H1 (cell line): ENCODE data around the gene PCDHGA2. TPM values are rescaled to one million over a fixed set of nuclear protein-coding genes. Genes with fewer than 3 reads are reported as not detected.

Source experiments
- CTCF ChIA-PET: fragments of 300-600 bp; sonication (Branson Sonifier 250); formaldehyde crosslinking; loops from one replicate; lab custom pipeline; 2021; ENCODE audit not compliant: partially characterized antibody; lab: Charles Lee
- POLR2A ChIA-PET: fragments of 300-600 bp; sonication (Branson Sonifier 250); formaldehyde crosslinking; loops from one replicate; lab custom pipeline; 2021; ENCODE audit warnings: inconsistent platforms; ENCODE audit not compliant: partially characterized antibody; lab: Charles Lee
- DNase-seq, 2 experiments: peaks; one replicate each; pipeline versions ENCODE4 v3.0.0 to v3.0.0-alpha.2; 2010 to 2022; ENCODE audit warnings: low spot score in 2 of 2, low read depth in 1 of 2, mixed read lengths in 1 of 2
- FAIRE-seq: peaks from 2 replicates; lab custom pipeline; 2011; peaks lifted over from hg19 to GRCh38; lab: Jason Lieb, UNC
- H2AFZ ChIP-seq: 2 replicates; pipeline ENCODE4 v1.8.1; 2012; ENCODE audit warnings: low read length, inconsistent platforms
- H2AK5ac ChIP-seq: 2 replicates; pipeline ENCODE4 v1.6.1; 2013; ENCODE audit warnings: low read depth, low read length
- H2BK120ac ChIP-seq: replicated peaks from 2 replicates; pipeline ENCODE3; 2013; ENCODE audit warnings: low read depth, low read length, inconsistent platforms
- H2BK12ac ChIP-seq: 2 replicates; pipeline ENCODE4 v1.6.1; 2013; ENCODE audit warnings: low read depth, low read length
- H2BK15ac ChIP-seq: 2 replicates; pipeline ENCODE4 v1.6.1; 2013; ENCODE audit warnings: low read length
- H2BK20ac ChIP-seq: 2 replicates; pipeline ENCODE4 v1.6.1; 2013; ENCODE audit warnings: low read length
- H2BK5ac ChIP-seq: 2 replicates; pipeline ENCODE4 v1.6.1; 2013; ENCODE audit warnings: low read depth, low read length
- H3K14ac ChIP-seq: 2 replicates; pipeline ENCODE4 v1.6.1; 2013; ENCODE audit warnings: inconsistent platforms; ENCODE audit not compliant: insufficient read length
- H3K18ac ChIP-seq: 2 replicates; pipeline ENCODE4 v1.6.1; 2013; ENCODE audit warnings: low read length; ENCODE audit errors: extremely low read depth
- H3K23ac ChIP-seq: 2 replicates; pipeline ENCODE4 v1.6.1; 2013; ENCODE audit warnings: inconsistent platforms; ENCODE audit not compliant: insufficient read length
- H3K23me2 ChIP-seq: 2 replicates; pipeline ENCODE4 v1.6.1; 2013; ENCODE audit warnings: low read depth, low read length
- H3K27ac ChIP-seq: 2 replicates; pipeline ENCODE4 v1.6.1; 2011; ENCODE audit warnings: low read depth, low read length, inconsistent platforms
- H3K27me3 ChIP-seq, 4 experiments: replicated peaks in 1 of 4; 1 replicate in 1 of 4; 2 replicates in 3 of 4; pipeline versions ENCODE4 v1.6.1 to v1.8.1; 2011 to 2013; ENCODE audit warnings: low read length in 3 of 4, mild to moderate bottlenecking in 3 of 4, inconsistent platforms in 2 of 4, mixed read lengths in 2 of 4, moderate library complexity in 1 of 4; ENCODE audit not compliant: control insufficient read depth in 3 of 4, insufficient read depth in 3 of 4; ENCODE audit errors: extremely low read depth in 1 of 4
- H3K36me3 ChIP-seq, 4 experiments: 2 replicates each; pipeline versions ENCODE4 v1.6.1 to v1.8.1; 2011 to 2013; ENCODE audit warnings: mild to moderate bottlenecking in 4 of 4, low read length in 3 of 4, moderate library complexity in 2 of 4, control low read depth in 1 of 4, inconsistent platforms in 1 of 4; ENCODE audit not compliant: insufficient read depth in 4 of 4, control insufficient read depth in 2 of 4
- H3K4ac ChIP-seq: replicated peaks from 2 replicates; pipeline ENCODE3; 2013; ENCODE audit warnings: low read length, low read depth, mixed read lengths, inconsistent platforms; ENCODE audit not compliant: insufficient read length
- H3K4me1 ChIP-seq, 4 experiments: replicated peaks in 1 of 4; 1 replicate in 1 of 4; 2 replicates in 3 of 4; pipeline versions ENCODE4 v1.6.1 to v1.8.1; 2011 to 2013; ENCODE audit warnings: low read length in 3 of 4, inconsistent platforms in 2 of 4, mixed read lengths in 1 of 4; ENCODE audit not compliant: insufficient read depth in 4 of 4, control insufficient read depth in 3 of 4
- H3K4me2 ChIP-seq, 2 experiments: 2 replicates each; pipeline versions ENCODE4 v1.6.1 to v1.8.1; 2011 to 2013; ENCODE audit warnings: low read depth in 2 of 2, low read length in 2 of 2, control low read depth in 1 of 2, inconsistent platforms in 1 of 2, mild to moderate bottlenecking in 1 of 2; ENCODE audit not compliant: insufficient read depth in 1 of 2
- H3K4me3 ChIP-seq, 4 experiments: fragments of 200-600, 300-600 bp in 1 of 4; sonication (generic), shearing (Covaris generic), sonication (Bioruptor Twin) in 1 of 4; 2 replicates each; pipeline versions ENCODE4 v1.5.1 to v1.8.1; 2011 to 2016; ENCODE audit warnings: low read length in 4 of 4, low read depth in 3 of 4, control low read depth in 2 of 4, inconsistent platforms in 2 of 4, mild to moderate bottlenecking in 2 of 4, mixed read lengths in 1 of 4, moderate library complexity in 1 of 4; ENCODE audit not compliant: insufficient read depth in 2 of 4; ENCODE audit errors: extremely low read depth in 1 of 4
- H3K56ac ChIP-seq: replicated peaks from 2 replicates; pipeline ENCODE3; 2013; ENCODE audit warnings: low read depth, mild to moderate bottlenecking, mixed read lengths, low read length, inconsistent platforms; ENCODE audit not compliant: insufficient read length
- H3K79me1 ChIP-seq: 2 replicates; pipeline ENCODE4 v1.6.1; 2013; ENCODE audit warnings: low read depth, low read length, control low read depth
- H3K79me2 ChIP-seq, 2 experiments: 2 replicates each; pipeline versions ENCODE4 v1.6.1 to v1.8.1; 2012 to 2013; ENCODE audit warnings: low read length in 2 of 2, mild to moderate bottlenecking in 2 of 2, inconsistent platforms in 1 of 2; ENCODE audit not compliant: insufficient read depth in 2 of 2, control insufficient read depth in 1 of 2
- H3K9ac ChIP-seq, 4 experiments: replicated peaks in 1 of 4; 1 replicate in 1 of 4; 2 replicates in 3 of 4; pipeline versions ENCODE4 v1.6.1 to v1.8.1; 2011 to 2013; ENCODE audit warnings: low read depth in 3 of 4, low read length in 3 of 4, control low read depth in 2 of 4, mild to moderate bottlenecking in 2 of 4, moderate library complexity in 2 of 4, inconsistent platforms in 1 of 4; ENCODE audit errors: extremely low read depth in 1 of 4
- H3K9me3 ChIP-seq, 2 experiments: 2 replicates each; pipeline versions ENCODE4 v1.6.1 to v1.8.1; 2012 to 2013; ENCODE audit warnings: mild to moderate bottlenecking in 2 of 2, moderate library complexity in 2 of 2, control low read depth in 1 of 2, inconsistent platforms in 1 of 2, low read depth in 1 of 2, low read length in 1 of 2, mixed read lengths in 1 of 2; ENCODE audit not compliant: insufficient read depth in 2 of 2
- H4K20me1 ChIP-seq, 2 experiments: replicated peaks in 1 of 2; 2 replicates each; pipeline versions ENCODE3 to v1.8.1; 2011 to 2013; ENCODE audit warnings: inconsistent platforms in 2 of 2, low read length in 2 of 2, mild to moderate bottlenecking in 1 of 2; ENCODE audit not compliant: insufficient read depth in 2 of 2, control insufficient read depth in 1 of 2
- H4K5ac ChIP-seq: 2 replicates; pipeline ENCODE4 v1.6.1; 2013; ENCODE audit warnings: low read length, low read depth, mixed read lengths, inconsistent platforms; ENCODE audit not compliant: insufficient read length
- H4K8ac ChIP-seq: 2 replicates; pipeline ENCODE4 v1.8.0; 2013; ENCODE audit warnings: mild to moderate bottlenecking, moderate library complexity, low read length, inconsistent platforms; ENCODE audit not compliant: insufficient read depth; ENCODE audit errors: extremely low read depth
- H4K91ac ChIP-seq: replicated peaks from 2 replicates; pipeline ENCODE3; 2013; ENCODE audit warnings: low read length, mixed read lengths, inconsistent platforms; ENCODE audit not compliant: insufficient read length
- CTCF ChIP-seq, 3 experiments: IDR thresholded peaks; 1 replicate in 2 of 3; 2 replicates in 1 of 3; pipeline versions ENCODE4 v1.5.1 to v1.6.1; 2011; ENCODE audit warnings: low read length in 3 of 3, mild to moderate bottlenecking in 3 of 3, inconsistent platforms in 2 of 3, low read depth in 1 of 3, moderate library complexity in 1 of 3; ENCODE audit not compliant: insufficient read depth in 1 of 3; ENCODE audit errors: control extremely low read depth in 1 of 3
- EGR1 ChIP-seq: IDR thresholded peaks from 2 replicates; pipeline ENCODE4 v1.6.1; 2011; ENCODE audit warnings: low read depth, low read length, borderline replicate concordance
- RAD21 ChIP-seq, 2 experiments: IDR thresholded peaks in 1 of 2; conservative IDR thresholded peaks in 1 of 2; 2 replicates each; pipeline ENCODE4 v1.6.1; 2011; ENCODE audit warnings: low read depth in 2 of 2, low read length in 2 of 2, improper control_type of control experiment in 1 of 2, inconsistent platforms in 1 of 2, mild to moderate bottlenecking in 1 of 2, moderate library complexity in 1 of 2
- WGBS, 2 experiments: shearing (Covaris generic) in 1 of 2; methylation state at CpG; one replicate each; pipeline versions ENCODE4 v1.1.6 to v1.1.7; 2013 to 2015; ENCODE audit warnings: low lambda C conversion rate in 2 of 2, mixed read lengths in 2 of 2, inconsistent platforms in 1 of 2, low coverage in 1 of 2, missing lambda C conversion rate in 1 of 2; ENCODE audit not compliant: insufficient replicate concordance in 2 of 2, insufficient coverage in 1 of 2, insufficient read length in 1 of 2; ENCODE audit errors: extremely low coverage in 1 of 2, missing lambda C conversion rate in 1 of 2; 5-methylcytosine and 5-hydroxymethylcytosine counted together
- polyA plus RNA-seq, 7 experiments: library from polyadenylated mRNA; depleted of rRNA in 3 of 7; stranded (reverse) in 5 of 7; unstranded in 2 of 7; fragments of >200 nt in 5 of 7; fragments of 200-250 nt in 2 of 7; gene quantifications; 1 replicate in 5 of 7; 2 replicates in 1 of 7; 4 replicates in 1 of 7; pipeline versions ENCODE4 v1.2.1 to v1.2.3, GENCODE V29; 2011 to 2013; ENCODE audit warnings: missing spikeins in 2 of 7, mixed read lengths in 2 of 7
- total RNA-seq: library from RNA; stranded (reverse); fragmentation: NEBNext Ultra II Directional; extraction: Animal tissue kit (Norgen Biotek cat#: 25700); gene quantifications from 2 replicates; pipeline ENCODE4 v1.2.1, GENCODE V29; 2021

PCDHGA2 gene
- total and polyA plus RNA-seq, 2 of the 8 experiments (the other 6 are each of a cell fraction or from before 2014, with no cell fraction given) = 0.32 to 0.39 TPM

- POLR2A ChIA-PET = interaction anchor here (1.1 to 1.6 kb wide), 2 partner anchors 17 to 276 kb away, joined by 3 to 4 read pairs; partner anchors contain the start of genes PCDHB2 and PCDHGB4
- CTCF ChIA-PET = interaction anchor here (0.6 to 3.7 kb wide), 34 partner anchors 8 to 591 kb away, joined by 3 to 27 read pairs (median 4); partner anchors contain the start of genes PCDHB10, PCDHB14, PCDHB4 and PCDHGA10
- FAIRE-seq (no peak), DNase-seq (no peak)
- no peak within 1 kb of the TSS for H3K4ac ChIP-seq
- H3K36me3 ChIP-seq = peaks cover 0 to 3% (median 0%) of the 10 kb centered on the region in 4 experiments; a peak in 2 of 8 replicates
- H2BK12ac ChIP-seq = no peak within 1 kb of the TSS
- WGBS, 2 experiments = 89% methylated on average over 32 of the region's 32 CpGs; no CpG with 5 or more reads in 1 of the 2 experiments
- no peak within 1 kb of the TSS for H4K91ac ChIP-seq
- no peaks in the 10 kb centered on the region for H3K23me2 ChIP-seq
- H3K18ac ChIP-seq = no peak within 1 kb of the TSS
- H3K23ac ChIP-seq = no peak within 1 kb of the TSS
- no peaks in the 10 kb centered on the region for H3K4me1 ChIP-seq
- no peak within 1 kb of the TSS for H2BK15ac ChIP-seq
- peaks cover 42 to 55% of the 10 kb centered on the region in 2 experiments for H3K9me3 ChIP-seq
- TF ChIP-seq EGR1 = no peak
- TF ChIP-seq RAD21 (IDR thresholded peaks at IDR 0.05 in 1 of 2, conservative IDR thresholded peaks at IDR 0.05 in 1 of 2; ENCODE audit: low read depth in 2 of 2, low read length in 2 of 2) = peak; percentile 43 to 50; a peak in 3 of 4 replicates
- TF ChIP-seq CTCF (IDR thresholded peaks at IDR 0.05; ENCODE audit: control extremely low read depth in 1 of 3, insufficient read depth in 1 of 3, low read depth in 1 of 3, low read length in 3 of 3) = peak; percentile 14 to 28 (median 24); a peak in 3 of 4 replicates
- no peak within 1 kb of the TSS for H2BK20ac ChIP-seq
- no peak within 1 kb of the TSS for H3K4me3 ChIP-seq
- no peak within 1 kb of the TSS for H2AFZ ChIP-seq
- H3K27ac ChIP-seq = no peak within 1 kb of the TSS
- H4K20me1 ChIP-seq = no peaks in the 10 kb centered on the region
- H2AK5ac ChIP-seq = no peak within 1 kb of the TSS
- no peak within 1 kb of the TSS for H3K4me2 ChIP-seq
- H4K8ac ChIP-seq = no peak within 1 kb of the TSS
- no peak within 1 kb of the TSS for H3K56ac ChIP-seq
- no peaks in the 10 kb centered on the region for H3K27me3 ChIP-seq
- H3K79me2 ChIP-seq = no peaks in the 10 kb centered on the region
- no peak within 1 kb of the TSS for H3K14ac ChIP-seq
- H2BK5ac ChIP-seq = no peak within 1 kb of the TSS
- H4K5ac ChIP-seq = no peak within 1 kb of the TSS
- no peak within 1 kb of the TSS for H2BK120ac ChIP-seq
- no peaks in the 10 kb centered on the region for H3K79me1 ChIP-seq
- no peak within 1 kb of the TSS for H3K9ac ChIP-seq
These were observed 31.7 kb downstream of the PCDHGA2 start, which contains the start of gene PCDHGB3 for GRCh38 chr5:141369994-141370848. Gene PCDHGB3, plus strand, starts transcription at chr5:141370242. Its CDS starts 153 bp downstream, at chr5:141370395.
